Measurements from ENCODE around the gene DENND6A. TPM values are rescaled to one million over a fixed set of nuclear protein-coding genes. Genes with fewer than 3 reads are reported as not detected.

The DENND6A gene
- total and polyA plus RNA-seq, 2 of the 8 experiments (the other 6 are each of a cell fraction or from before 2014, with no cell fraction given): 7.8 to 14.8 TPM

DNA sequence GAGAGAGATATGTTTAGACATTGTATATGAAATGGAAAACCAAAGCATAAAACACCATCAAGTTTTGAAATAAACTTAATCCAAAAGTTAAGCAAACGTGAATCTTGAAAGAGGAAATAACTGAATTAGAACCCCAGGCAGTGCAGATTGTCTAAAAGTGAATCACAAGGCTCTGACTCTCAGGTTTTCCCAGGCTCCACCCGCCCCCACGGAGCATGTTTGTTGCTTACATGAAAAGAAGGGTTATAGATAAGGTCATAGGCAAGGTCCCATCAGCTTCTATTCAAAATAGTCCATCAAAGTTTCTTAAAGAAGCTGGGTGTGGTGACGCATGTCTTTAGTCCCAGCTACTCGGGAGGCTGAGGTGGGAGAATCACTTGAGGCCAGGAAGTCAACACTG is 34.2 kb upstream of the DENND6A start:
- Histone ChIP-seq H3K23ac (ENCODE audit: insufficient read length) (no peak overlapping the region), H4K5ac (ENCODE audit: insufficient read length, low read depth, low read length) (no peak overlapping the region), H3K9me3 (ENCODE audit: insufficient read depth in 2 of 2, low read depth in 1 of 2, low read length in 1 of 2) (no peaks in the 10 kb centered on the region; a peak in 1 of 4 replicates), H3K79me1 (ENCODE audit: low read depth, low read length) (no peaks in the 10 kb centered on the region), H3K23me2 (ENCODE audit: low read depth, low read length) (no peaks in the 10 kb centered on the region), H2BK120ac (replicated peaks; ENCODE audit: low read depth, low read length) (no peak overlapping the region), H3K36me3 (ENCODE audit: control insufficient read depth in 2 of 4, insufficient read depth in 4 of 4, low read length in 3 of 4) (no peaks in the 10 kb centered on the region), H2BK15ac (ENCODE audit: low read length) (no peak overlapping the region), H3K4me2 (ENCODE audit: insufficient read depth in 1 of 2, low read depth in 2 of 2, low read length in 2 of 2) (no peak overlapping the region), H3K9ac (replicated peaks in 1 of 4; ENCODE audit: extremely low read depth in 1 of 4, low read depth in 3 of 4, low read length in 3 of 4) (no peak overlapping the region), H4K8ac (ENCODE audit: extremely low read depth, insufficient read depth, low read length) (no peak overlapping the region), H2BK12ac (ENCODE audit: low read depth, low read length) (no peak overlapping the region), H2AK5ac (ENCODE audit: low read depth, low read length) (no peak overlapping the region), H3K4me1 (replicated peaks in 1 of 4; ENCODE audit: control insufficient read depth in 3 of 4, insufficient read depth in 4 of 4, low read length in 3 of 4) (no peaks in the 10 kb centered on the region), H2BK5ac (ENCODE audit: low read depth, low read length) (no peak overlapping the region), H3K79me2 (ENCODE audit: control insufficient read depth in 1 of 2, insufficient read depth in 2 of 2, low read length in 2 of 2) (no peaks in the 10 kb centered on the region), H3K4me3 (ENCODE audit: extremely low read depth in 1 of 4, insufficient read depth in 2 of 4, low read depth in 3 of 4, low read length in 4 of 4) (no peak overlapping the region), H3K27ac (ENCODE audit: low read depth, low read length) (no peak overlapping the region), H3K4ac (replicated peaks; ENCODE audit: insufficient read length, low read depth, low read length) (no peak overlapping the region), H2AFZ (ENCODE audit: low read length) (no peak overlapping the region), H4K91ac (replicated peaks; ENCODE audit: insufficient read length, low read length) (no peak overlapping the region), H3K18ac (ENCODE audit: extremely low read depth, low read length) (no peak overlapping the region), H3K27me3 (replicated peaks in 1 of 4; ENCODE audit: control insufficient read depth in 3 of 4, extremely low read depth in 1 of 4, insufficient read depth in 3 of 4, low read length in 3 of 4) (no peaks in the 10 kb centered on the region), H3K14ac (ENCODE audit: insufficient read length) (no peak overlapping the region), H3K56ac (replicated peaks; ENCODE audit: insufficient read length, low read depth, low read length) (no peak overlapping the region), H4K20me1 (replicated peaks in 1 of 2; ENCODE audit: control insufficient read depth in 1 of 2, insufficient read depth in 2 of 2, low read length in 2 of 2) (no peaks in the 10 kb centered on the region), H2BK20ac (ENCODE audit: low read length) (no peak overlapping the region)
- DNase-seq (ENCODE audit: low read depth in 1 of 2, low spot score in 2 of 2): no peak
- POLR2A ChIA-PET (ENCODE audit: partially characterized antibody): no interaction called here
- FAIRE-seq: no peak
- CTCF ChIA-PET (ENCODE audit: partially characterized antibody): interaction anchor here (0.6 to 1.8 kb wide), 6 partner anchors 16 to 229 kb away, joined by 3 to 6 read pairs (median 4); no protein-coding TSS in a partner anchor
- 95% methylated on average over 5 of the region's 5 CpGs; no CpG with 5 or more reads in 1 of the 2 experiments for WGBS, 2 experiments (ENCODE audit: extremely low coverage in 1 of 2, insufficient coverage in 1 of 2, insufficient read length in 1 of 2, insufficient replicate concordance in 2 of 2, low coverage in 1 of 2, low lambda C conversion rate in 2 of 2, missing lambda C conversion rate in 1 of 2)
- TF ChIP-seq, protein P1, sequence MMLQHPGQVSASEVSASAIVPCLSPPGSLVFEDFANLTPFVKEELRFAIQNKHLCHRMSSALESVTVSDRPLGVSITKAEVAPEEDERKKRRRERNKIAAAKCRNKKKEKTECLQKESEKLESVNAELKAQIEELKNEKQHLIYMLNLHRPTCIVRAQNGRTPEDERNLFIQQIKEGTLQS (IDR thresholded peaks at IDR 0.05; ENCODE audit: insufficient read depth, low read depth, low read length): no peak
- TF ChIP-seq EZH2 (IDR thresholded peaks at IDR 0.05; ENCODE audit: low read depth, low read length, severe bottlenecking): no peak
- TF ChIP-seq NANOG (IDR thresholded peaks at IDR 0.05; ENCODE audit: insufficient read depth, low read depth, low read length, poor library complexity, severe bottlenecking): no peak
- no peak for TF ChIP-seq CBX8 (IDR thresholded peaks at IDR 0.05; ENCODE audit: borderline replicate concordance, low read depth, low read length)
- TF ChIP-seq, protein P2, sequence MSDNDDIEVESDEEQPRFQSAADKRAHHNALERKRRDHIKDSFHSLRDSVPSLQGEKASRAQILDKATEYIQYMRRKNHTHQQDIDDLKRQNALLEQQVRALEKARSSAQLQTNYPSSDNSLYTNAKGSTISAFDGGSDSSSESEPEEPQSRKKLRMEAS (IDR thresholded peaks at IDR 0.05): no peak
- no peak for TF ChIP-seq CEBPB (IDR thresholded peaks at IDR 0.05; ENCODE audit: low read depth, low read length)
- no peak for TF ChIP-seq BACH1 (IDR thresholded peaks at IDR 0.05; ENCODE audit: low read length)
- TF ChIP-seq RBBP5 (IDR thresholded peaks at IDR 0.05; ENCODE audit: borderline replicate concordance, low read depth, low read length): no peak
- TF ChIP-seq, protein P3, sequence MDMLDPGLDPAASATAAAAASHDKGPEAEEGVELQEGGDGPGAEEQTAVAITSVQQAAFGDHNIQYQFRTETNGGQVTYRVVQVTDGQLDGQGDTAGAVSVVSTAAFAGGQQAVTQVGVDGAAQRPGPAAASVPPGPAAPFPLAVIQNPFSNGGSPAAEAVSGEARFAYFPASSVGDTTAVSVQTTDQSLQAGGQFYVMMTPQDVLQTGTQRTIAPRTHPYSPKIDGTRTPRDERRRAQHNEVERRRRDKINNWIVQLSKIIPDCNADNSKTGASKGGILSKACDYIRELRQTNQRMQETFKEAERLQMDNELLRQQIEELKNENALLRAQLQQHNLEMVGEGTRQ (IDR thresholded peaks at IDR 0.05; ENCODE audit: low read length): no peak
- TF ChIP-seq CBX5 (IDR thresholded peaks at IDR 0.05; ENCODE audit: low read depth, low read length): no peak
- no peak for TF ChIP-seq SUZ12 (IDR thresholded peaks at IDR 0.05; ENCODE audit: low read length)
- no peak for TF ChIP-seq CHD1 (IDR thresholded peaks at IDR 0.05; ENCODE audit: low read depth, low read length)
